ENCODE measurements around the gene RALGPS1. TPM values are rescaled to one million over a fixed set of nuclear protein-coding genes. Genes with fewer than 3 reads are reported as not detected.

RALGPS1 gene
- total RNA-seq, 1 experiment from 2014 or later, result 18.6 TPM

- no peaks in the 10 kb centered on the region for H4K20me1 ChIP-seq (ENCODE audit: control insufficient read depth, insufficient read depth, insufficient read length)
- no peak overlapping the region for H3K56ac ChIP-seq (ENCODE audit: insufficient read length, low read depth, low read length)
- peak; percentile 17 for DNase-seq
- no peak overlapping the region for H3K14ac ChIP-seq (ENCODE audit: insufficient read depth, low read length)
- H3K9me3 ChIP-seq (ENCODE audit: control insufficient read depth, low read depth, low read length), result no peaks in the 10 kb centered on the region
- no peak overlapping the region for H3K4me2 ChIP-seq (ENCODE audit: insufficient read depth, insufficient read length, low read length)
- no peaks in the 10 kb centered on the region for H3K79me2 ChIP-seq (ENCODE audit: insufficient read depth, low read length)
- H3T11ph ChIP-seq (ENCODE audit: low read length), result no peak overlapping the region
- no peak overlapping the region for H4K91ac ChIP-seq (ENCODE audit: insufficient read length, low read depth, low read length)
- H2BK12ac ChIP-seq (ENCODE audit: insufficient read length, low read depth, low read length), result no peak overlapping the region
- H3K9ac ChIP-seq (ENCODE audit: extremely low read depth, insufficient read length, low read length), result no peak overlapping the region
- H3K4me1 ChIP-seq (ENCODE audit: insufficient read depth, low read length), result no peaks in the 10 kb centered on the region; the same call in 1 of the 2 replicates
- no peak overlapping the region for H3K4ac ChIP-seq (ENCODE audit: low read depth, low read length)
- H3K23ac ChIP-seq (ENCODE audit: insufficient read length, low read depth, low read length), result no peak overlapping the region
- H3K27me3 Mint-ChIP-seq (ENCODE audit: low read depth), result peaks cover 2% of the 10 kb centered on the region; the same call in 1 of the 2 replicates
- no peaks in the 10 kb centered on the region for H3K23me2 ChIP-seq (ENCODE audit: insufficient read length, low read depth, low read length, poor library complexity, severe bottlenecking)
- no peak overlapping the region for H2BK15ac ChIP-seq (ENCODE audit: low read depth, low read length)
- no peak overlapping the region for H3K27ac Mint-ChIP-seq
- H3K4me1 Mint-ChIP-seq, result peaks cover under 1 to 7% of the 10 kb centered on the region in 2 experiments
- peaks cover 0 to 2% (median 0%) of the 10 kb centered on the region in 3 experiments; a peak in 3 of 7 replicates for H3K36me3 Mint-ChIP-seq (ENCODE audit: insufficient read depth in 1 of 3, low read depth in 3 of 3)
- H3K27ac ChIP-seq (ENCODE audit: insufficient read length, low read depth, low read length), result no peak overlapping the region
- no peaks in the 10 kb centered on the region for H3K27me3 ChIP-seq (ENCODE audit: insufficient read depth, low read length)
- no peak overlapping the region for H4K8ac ChIP-seq (replicated peaks; ENCODE audit: insufficient read length, low read depth, low read length)
- H3K4me3 Mint-ChIP-seq, result no peak overlapping the region
- no peak overlapping the region for H2BK20ac ChIP-seq (ENCODE audit: low read depth, low read length, poor library complexity, severe bottlenecking)
- TF ChIP-seq, protein P1, sequence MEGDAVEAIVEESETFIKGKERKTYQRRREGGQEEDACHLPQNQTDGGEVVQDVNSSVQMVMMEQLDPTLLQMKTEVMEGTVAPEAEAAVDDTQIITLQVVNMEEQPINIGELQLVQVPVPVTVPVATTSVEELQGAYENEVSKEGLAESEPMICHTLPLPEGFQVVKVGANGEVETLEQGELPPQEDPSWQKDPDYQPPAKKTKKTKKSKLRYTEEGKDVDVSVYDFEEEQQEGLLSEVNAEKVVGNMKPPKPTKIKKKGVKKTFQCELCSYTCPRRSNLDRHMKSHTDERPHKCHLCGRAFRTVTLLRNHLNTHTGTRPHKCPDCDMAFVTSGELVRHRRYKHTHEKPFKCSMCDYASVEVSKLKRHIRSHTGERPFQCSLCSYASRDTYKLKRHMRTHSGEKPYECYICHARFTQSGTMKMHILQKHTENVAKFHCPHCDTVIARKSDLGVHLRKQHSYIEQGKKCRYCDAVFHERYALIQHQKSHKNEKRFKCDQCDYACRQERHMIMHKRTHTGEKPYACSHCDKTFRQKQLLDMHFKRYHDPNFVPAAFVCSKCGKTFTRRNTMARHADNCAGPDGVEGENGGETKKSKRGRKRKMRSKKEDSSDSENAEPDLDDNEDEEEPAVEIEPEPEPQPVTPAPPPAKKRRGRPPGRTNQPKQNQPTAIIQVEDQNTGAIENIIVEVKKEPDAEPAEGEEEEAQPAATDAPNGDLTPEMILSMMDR (conservative IDR thresholded peaks at IDR 0.05), result no peak
- no peak overlapping the region for H2AFZ ChIP-seq (ENCODE audit: low read length)
- no CpG with 5 or more reads among the region's 3 CpGs for WGBS (ENCODE audit: extremely low coverage, insufficient read length, low lambda C conversion rate)
- H2BK120ac ChIP-seq (ENCODE audit: low read depth, low read length, poor library complexity, severe bottlenecking), result no peak overlapping the region
- no peak overlapping the region for H4K5ac ChIP-seq (ENCODE audit: insufficient read length, low read depth, low read length)
- H3K18ac ChIP-seq (ENCODE audit: insufficient read length, low read depth, low read length), result no peak overlapping the region
- no peaks in the 10 kb centered on the region for H3K79me1 ChIP-seq (ENCODE audit: insufficient read depth, low read depth, low read length, poor library complexity, severe bottlenecking)
- no peak overlapping the region for H2BK5ac ChIP-seq (ENCODE audit: insufficient read length, low read length)
- no peaks in the 10 kb centered on the region for H3K9me3 Mint-ChIP-seq
- H2AK5ac ChIP-seq (ENCODE audit: insufficient read length, low read length), result no peak overlapping the region
These were observed 263.2 kb downstream of the RALGPS1 start for GRCh38 chr9:127177665-127178265.

Data from H9 (cell line).